Measurements from ENCODE around the gene PAPLN. TPM values are rescaled to one million over a fixed set of nuclear protein-coding genes. Genes with fewer than 3 reads are reported as not detected.
A peak's percentile ranks its signal among the peaks of the same experiment; 100 is the strongest.

PAPLN gene
- total RNA-seq, 1 experiment from 2014 or later, result 3.0 TPM

DNA sequence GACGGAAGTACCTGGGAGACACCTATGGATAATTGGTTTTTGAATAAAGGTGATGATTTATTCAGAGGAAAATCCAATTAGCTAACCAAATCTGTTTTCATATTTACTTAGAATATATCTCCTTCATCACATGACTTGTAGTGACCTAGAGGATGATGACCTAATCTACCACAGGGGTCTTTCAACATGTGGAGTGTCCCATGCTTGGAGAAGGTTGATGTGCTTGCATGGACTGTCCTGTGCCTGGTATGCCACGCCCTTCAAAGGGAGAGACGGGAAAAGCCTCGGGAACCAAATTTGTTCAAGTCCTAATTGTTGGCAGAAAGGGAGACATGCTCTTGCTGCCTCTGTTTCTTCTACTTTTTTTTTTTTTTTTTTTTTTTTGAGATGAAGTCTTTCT is 11.8 kb upstream of the PAPLN start:
- ChIA-PET CTCF (no interaction called here), POLR2A (no interaction called here)
- H3K4me1 Mint-ChIP-seq (ENCODE audit: low read depth, unreplicated experiment), result no peaks in the 10 kb centered on the region
- Histone ChIP-seq H3K9me3 (no peaks in the 10 kb centered on the region), H3K36me3 (ENCODE audit: control insufficient read depth, insufficient read depth, low read length) (no peaks in the 10 kb centered on the region; the same call in 1 of the 2 replicates), H3K27me3 (replicated peaks; ENCODE audit: control insufficient read depth, insufficient read depth, low read length) (no peaks in the 10 kb centered on the region), H3K4me1 (no peaks in the 10 kb centered on the region), H3K4me3 (ENCODE audit: low read depth, low read length) (no peak overlapping the region)
- DNase-seq, result no peak
- H3K4me3 Mint-ChIP-seq (ENCODE audit: unreplicated experiment), result no peak overlapping the region
- H3K27me3 Mint-ChIP-seq (ENCODE audit: insufficient read depth, unreplicated experiment), result no peaks in the 10 kb centered on the region
- no TSS peak for BruUV-seq (replicated peaks)
- intact Hi-C loops (cut with micrococcal nuclease; ENCODE audit: unreplicated experiment), result no loop called here
- H3K36me3 Mint-ChIP-seq (ENCODE audit: insufficient read depth, unreplicated experiment), result peaks cover 26% of the 10 kb centered on the region
- TF ChIP-seq, protein P1, sequence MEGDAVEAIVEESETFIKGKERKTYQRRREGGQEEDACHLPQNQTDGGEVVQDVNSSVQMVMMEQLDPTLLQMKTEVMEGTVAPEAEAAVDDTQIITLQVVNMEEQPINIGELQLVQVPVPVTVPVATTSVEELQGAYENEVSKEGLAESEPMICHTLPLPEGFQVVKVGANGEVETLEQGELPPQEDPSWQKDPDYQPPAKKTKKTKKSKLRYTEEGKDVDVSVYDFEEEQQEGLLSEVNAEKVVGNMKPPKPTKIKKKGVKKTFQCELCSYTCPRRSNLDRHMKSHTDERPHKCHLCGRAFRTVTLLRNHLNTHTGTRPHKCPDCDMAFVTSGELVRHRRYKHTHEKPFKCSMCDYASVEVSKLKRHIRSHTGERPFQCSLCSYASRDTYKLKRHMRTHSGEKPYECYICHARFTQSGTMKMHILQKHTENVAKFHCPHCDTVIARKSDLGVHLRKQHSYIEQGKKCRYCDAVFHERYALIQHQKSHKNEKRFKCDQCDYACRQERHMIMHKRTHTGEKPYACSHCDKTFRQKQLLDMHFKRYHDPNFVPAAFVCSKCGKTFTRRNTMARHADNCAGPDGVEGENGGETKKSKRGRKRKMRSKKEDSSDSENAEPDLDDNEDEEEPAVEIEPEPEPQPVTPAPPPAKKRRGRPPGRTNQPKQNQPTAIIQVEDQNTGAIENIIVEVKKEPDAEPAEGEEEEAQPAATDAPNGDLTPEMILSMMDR (IDR thresholded peaks at IDR 0.05; ENCODE audit: insufficient read depth in 1 of 2, low read depth in 1 of 2, low read length in 1 of 2, severe bottlenecking in 1 of 2, unreplicated experiment in 1 of 2), result no peak
- H3K9me3 Mint-ChIP-seq (ENCODE audit: unreplicated experiment), result no peaks in the 10 kb centered on the region
- H3K27ac Mint-ChIP-seq (ENCODE audit: unreplicated experiment), result no peak overlapping the region

DNA sequence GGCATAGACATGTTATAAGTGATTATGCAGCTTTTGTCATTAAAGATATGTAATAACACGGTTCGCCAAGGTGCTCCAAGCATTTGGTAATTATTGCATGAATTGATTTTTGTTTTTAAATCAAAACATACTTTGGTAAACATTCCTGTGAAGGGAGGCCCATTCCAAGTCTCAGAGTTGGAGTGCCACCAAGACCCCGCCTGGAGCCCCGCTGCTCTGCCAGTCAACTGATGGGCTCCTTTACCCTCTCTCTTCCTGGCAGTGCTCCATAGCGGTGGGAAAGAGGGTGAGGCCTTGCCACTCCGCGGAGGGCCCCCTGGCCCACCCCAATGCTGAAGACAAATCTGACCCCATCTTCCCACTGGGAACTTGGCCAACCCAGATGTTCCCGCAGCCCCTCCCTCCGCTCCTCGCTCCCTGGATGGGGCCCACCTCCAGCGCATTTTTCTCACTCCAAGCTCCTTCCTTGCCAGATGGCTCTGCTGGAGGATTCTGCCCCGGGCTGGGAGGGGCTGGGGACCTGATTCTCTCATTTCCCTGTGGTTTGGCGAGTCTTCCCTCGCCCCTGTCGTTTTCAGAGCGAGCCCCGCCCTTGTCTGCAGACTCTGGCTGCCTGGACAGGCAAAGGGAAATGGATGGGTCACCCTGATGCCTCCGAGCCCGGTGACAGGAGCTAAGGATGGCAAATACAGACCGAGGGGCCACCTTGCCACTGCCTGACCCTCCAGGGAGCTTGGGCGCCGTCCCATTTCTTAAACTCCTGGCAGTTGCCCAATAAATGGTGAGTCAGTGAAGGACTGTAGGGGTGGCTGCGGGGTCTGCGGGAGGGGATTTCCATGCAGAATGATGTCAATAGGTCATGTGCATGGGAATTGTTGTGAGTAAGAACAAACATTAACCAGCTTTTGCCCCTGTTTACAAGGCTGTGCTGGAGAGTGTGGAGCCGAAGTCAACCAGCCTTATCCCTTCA is 9.2 kb upstream of the PAPLN start:
- intact Hi-C loops (cut with micrococcal nuclease; ENCODE audit: unreplicated experiment), result no loop called here
- no peaks in the 10 kb centered on the region for H3K27me3 Mint-ChIP-seq (ENCODE audit: insufficient read depth, unreplicated experiment)
- Histone ChIP-seq H3K9me3 (no peaks in the 10 kb centered on the region), H3K4me1 (no peaks in the 10 kb centered on the region; the same call in 1 of the 2 replicates), H3K36me3 (ENCODE audit: control insufficient read depth, insufficient read depth, low read length) (no peaks in the 10 kb centered on the region; the same call in 1 of the 2 replicates), H3K4me3 (ENCODE audit: low read depth, low read length) (no peak overlapping the region), H3K27me3 (replicated peaks; ENCODE audit: control insufficient read depth, insufficient read depth, low read length) (no peaks in the 10 kb centered on the region)
- CTCF ChIA-PET, result no interaction called here
- peak overlapping the region; percentile 42 for H3K27ac Mint-ChIP-seq (ENCODE audit: unreplicated experiment)
- DNase-seq, result no peak
- peaks cover 10% of the 10 kb centered on the region for H3K36me3 Mint-ChIP-seq (ENCODE audit: insufficient read depth, unreplicated experiment)
- no peaks in the 10 kb centered on the region for H3K9me3 Mint-ChIP-seq (ENCODE audit: unreplicated experiment)
- no TSS peak for BruUV-seq (replicated peaks)
- TF ChIP-seq, protein P1 (IDR thresholded peaks at IDR 0.05; ENCODE audit: insufficient read depth in 1 of 2, low read depth in 1 of 2, low read length in 1 of 2, severe bottlenecking in 1 of 2, unreplicated experiment in 1 of 2), result no peak
- POLR2A ChIA-PET, result no interaction called here
- H3K4me1 Mint-ChIP-seq (ENCODE audit: low read depth, unreplicated experiment), result no peaks in the 10 kb centered on the region
- H3K4me3 Mint-ChIP-seq (ENCODE audit: unreplicated experiment), result no peak overlapping the region

DNA sequence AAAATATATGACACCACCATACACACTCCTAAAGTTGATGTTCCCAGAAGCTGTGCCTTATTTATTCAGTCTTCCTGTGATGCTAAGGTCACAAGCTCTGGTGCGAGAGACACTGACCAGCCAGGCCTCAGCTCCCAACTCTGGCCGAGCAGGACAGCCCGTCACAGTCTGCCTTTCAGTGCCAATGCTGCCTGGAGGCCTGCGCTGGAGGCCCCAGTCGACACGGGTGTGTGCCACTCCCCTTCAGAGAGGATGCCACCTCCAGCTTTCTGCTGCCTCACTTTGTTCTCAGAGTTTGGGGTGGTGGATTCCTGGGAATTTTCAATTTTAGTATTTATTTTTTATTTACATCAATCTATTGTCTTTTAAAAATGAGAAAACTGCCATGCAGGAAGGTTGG is 7.3 kb upstream of the PAPLN start:
- H3K9me3 ChIP-seq, result no peaks in the 10 kb centered on the region
- ChIA-PET POLR2A (interaction anchor here (0.6 kb wide), 1 partner anchor 339 kb away, joined by 3 read pairs; the partner anchor contains the start of gene ACOT2), CTCF (interaction anchor here (0.7 to 1.3 kb wide), 2 partner anchors 242 to 694 kb away, joined by 4 read pairs; no protein-coding TSS in a partner anchor)
- Mint-ChIP-seq H3K27me3 (ENCODE audit: insufficient read depth, unreplicated experiment) (no peaks in the 10 kb centered on the region), H3K4me3 (ENCODE audit: unreplicated experiment) (no peak overlapping the region), H3K27ac (ENCODE audit: unreplicated experiment) (no peak overlapping the region), H3K36me3 (ENCODE audit: insufficient read depth, unreplicated experiment) (no peaks in the 10 kb centered on the region), H3K9me3 (ENCODE audit: unreplicated experiment) (no peaks in the 10 kb centered on the region), H3K4me1 (ENCODE audit: low read depth, unreplicated experiment) (peaks cover under 1% of the 10 kb centered on the region)
- no TSS peak for BruUV-seq (replicated peaks)
- DNase-seq, result no peak
- H3K4me1 ChIP-seq, result peaks cover 7% of the 10 kb centered on the region
- intact Hi-C loops (cut with micrococcal nuclease; ENCODE audit: unreplicated experiment), result no loop called here
- H3K4me3 ChIP-seq (ENCODE audit: low read depth, low read length), result no peak overlapping the region
- TF ChIP-seq, protein P1 (IDR thresholded peaks at IDR 0.05; ENCODE audit: insufficient read depth in 1 of 2, low read depth in 1 of 2, low read length in 1 of 2, severe bottlenecking in 1 of 2, unreplicated experiment in 1 of 2), result no peak
- no peaks in the 10 kb centered on the region; the same call in 1 of the 2 replicates for H3K36me3 ChIP-seq (ENCODE audit: control insufficient read depth, insufficient read depth, low read length)
- H3K27me3 ChIP-seq (replicated peaks; ENCODE audit: control insufficient read depth, insufficient read depth, low read length), result no peaks in the 10 kb centered on the region
